PC-3 (cell line): Measurements from ENCODE around the gene TYRO3.

ENCODE experiments used
- EZH2 ChIP-seq: fragments of 300-600 bp; sonication (generic); IDR thresholded peaks from one replicate; pipeline ENCODE4 v1.6.1; 2017; ENCODE audit warnings: antibody characterized with exemption, mild to moderate bottlenecking, low read length; ENCODE audit not compliant: unreplicated experiment
- TF ChIP-seq, protein P1 (sequence below): fragments of 300-600 bp; sonication (generic); conservative IDR thresholded peaks from 2 replicates; pipeline ENCODE4 v1.5.1; 2017; ENCODE audit warnings: antibody characterized with exemption, low read depth, mild to moderate bottlenecking, low read length

DNA sequence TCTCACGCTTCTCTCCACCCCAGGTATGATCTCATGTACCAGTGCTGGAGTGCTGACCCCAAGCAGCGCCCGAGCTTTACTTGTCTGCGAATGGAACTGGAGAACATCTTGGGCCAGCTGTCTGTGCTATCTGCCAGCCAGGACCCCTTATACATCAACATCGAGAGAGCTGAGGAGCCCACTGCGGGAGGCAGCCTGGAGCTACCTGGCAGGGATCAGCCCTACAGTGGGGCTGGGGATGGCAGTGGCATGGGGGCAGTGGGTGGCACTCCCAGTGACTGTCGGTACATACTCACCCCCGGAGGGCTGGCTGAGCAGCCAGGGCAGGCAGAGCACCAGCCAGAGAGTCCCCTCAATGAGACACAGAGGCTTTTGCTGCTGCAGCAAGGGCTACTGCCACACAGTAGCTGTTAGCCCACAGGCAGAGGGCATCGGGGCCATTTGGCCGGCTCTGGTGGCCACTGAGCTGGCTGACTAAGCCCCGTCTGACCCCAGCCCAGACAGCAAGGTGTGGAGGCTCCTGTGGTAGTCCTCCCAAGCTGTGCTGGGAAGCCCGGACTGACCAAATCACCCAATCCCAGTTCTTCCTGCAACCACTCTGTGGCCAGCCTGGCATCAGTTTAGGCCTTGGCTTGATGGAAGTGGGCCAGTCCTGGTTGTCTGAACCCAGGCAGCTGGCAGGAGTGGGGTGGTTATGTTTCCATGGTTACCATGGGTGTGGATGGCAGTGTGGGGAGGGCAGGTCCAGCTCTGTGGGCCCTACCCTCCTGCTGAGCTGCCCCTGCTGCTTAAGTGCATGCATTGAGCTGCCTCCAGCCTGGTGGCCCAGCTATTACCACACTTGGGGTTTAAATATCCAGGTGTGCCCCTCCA is 19.1 kb downstream of the TYRO3 start:
- TF ChIP-seq, protein P1, sequence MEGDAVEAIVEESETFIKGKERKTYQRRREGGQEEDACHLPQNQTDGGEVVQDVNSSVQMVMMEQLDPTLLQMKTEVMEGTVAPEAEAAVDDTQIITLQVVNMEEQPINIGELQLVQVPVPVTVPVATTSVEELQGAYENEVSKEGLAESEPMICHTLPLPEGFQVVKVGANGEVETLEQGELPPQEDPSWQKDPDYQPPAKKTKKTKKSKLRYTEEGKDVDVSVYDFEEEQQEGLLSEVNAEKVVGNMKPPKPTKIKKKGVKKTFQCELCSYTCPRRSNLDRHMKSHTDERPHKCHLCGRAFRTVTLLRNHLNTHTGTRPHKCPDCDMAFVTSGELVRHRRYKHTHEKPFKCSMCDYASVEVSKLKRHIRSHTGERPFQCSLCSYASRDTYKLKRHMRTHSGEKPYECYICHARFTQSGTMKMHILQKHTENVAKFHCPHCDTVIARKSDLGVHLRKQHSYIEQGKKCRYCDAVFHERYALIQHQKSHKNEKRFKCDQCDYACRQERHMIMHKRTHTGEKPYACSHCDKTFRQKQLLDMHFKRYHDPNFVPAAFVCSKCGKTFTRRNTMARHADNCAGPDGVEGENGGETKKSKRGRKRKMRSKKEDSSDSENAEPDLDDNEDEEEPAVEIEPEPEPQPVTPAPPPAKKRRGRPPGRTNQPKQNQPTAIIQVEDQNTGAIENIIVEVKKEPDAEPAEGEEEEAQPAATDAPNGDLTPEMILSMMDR: no peak
- TF ChIP-seq EZH2: no peak
